GM12865 (cell line): ENCODE measurements around the gene GEMIN4.
"Not testable (repeated sequence)": the region's sequence is repeated elsewhere in the genome, so short reads cannot be mapped to it uniquely, and the experiment has no call there.

Experiments used
- DNase-seq: peaks from one replicate; pipeline ENCODE4 v3.0.0; 2010; ENCODE audit warnings: low read depth
- H3K4me3 ChIP-seq: 2 replicates; pipeline ENCODE4 v1.5.1; 2011; ENCODE audit warnings: mild to moderate bottlenecking, low read depth, low read length, control low read depth
- CTCF ChIP-seq: IDR thresholded peaks from 2 replicates; pipeline ENCODE4 v1.5.1; 2011; ENCODE audit warnings: low read length, control low read depth, low read depth, inconsistent platforms; ENCODE audit not compliant: insufficient read depth; ENCODE audit errors: missing control alignments

GEMIN4 gene

DNA sequence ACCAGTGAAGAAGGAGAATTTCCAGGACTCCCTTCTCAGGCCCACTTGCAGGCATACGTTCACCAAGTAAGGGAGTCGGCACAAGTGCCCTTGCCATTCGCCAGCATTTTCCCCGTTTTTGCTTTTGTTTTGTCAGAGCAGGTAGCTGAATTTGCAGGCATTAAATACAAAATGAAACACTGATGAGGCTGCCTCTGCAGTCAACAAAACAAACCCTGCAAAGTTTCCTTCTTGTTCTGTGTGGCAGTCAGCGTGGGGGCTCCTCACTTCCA is 22.2 kb upstream of the GEMIN4 start:
- no peak overlapping the region for H3K4me3 ChIP-seq
- no peak for TF ChIP-seq CTCF
- no peak for DNase-seq

- H3K4me3 ChIP-seq, result no peak overlapping the region
- peak; percentile 65 for DNase-seq
- no peak for TF ChIP-seq CTCF
These were observed 21.6 kb upstream of the GEMIN4 start for GRCh38 chr17:773467-774312.

- TF ChIP-seq CTCF, result no peak
- DNase-seq, result no peak
- no peak overlapping the region for H3K4me3 ChIP-seq
These were observed 21.0 kb upstream of the GEMIN4 start for GRCh38 chr17:773016-773415.

DNA sequence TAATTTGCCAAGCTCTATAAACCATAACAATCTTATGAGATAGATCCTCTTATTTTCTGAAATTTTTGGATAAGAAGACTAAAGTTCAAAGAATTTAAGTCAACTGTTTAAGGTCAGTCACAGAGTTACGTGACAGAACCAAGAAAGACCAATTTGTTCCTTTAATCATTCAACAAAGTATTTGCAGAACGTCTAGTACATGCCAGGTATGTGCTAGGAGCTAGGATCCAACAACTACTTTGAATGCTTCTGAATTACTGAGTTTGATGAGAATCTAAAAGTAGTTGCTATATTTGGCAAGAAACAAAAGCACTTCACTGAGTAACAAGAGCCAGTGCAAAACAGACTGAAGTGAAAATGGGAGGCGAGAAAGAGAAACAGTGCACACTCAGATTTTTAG is 15.0 kb upstream of the GEMIN4 start:
- DNase-seq, result no peak
- no peak overlapping the region for H3K4me3 ChIP-seq
- no peak for TF ChIP-seq CTCF

DNA sequence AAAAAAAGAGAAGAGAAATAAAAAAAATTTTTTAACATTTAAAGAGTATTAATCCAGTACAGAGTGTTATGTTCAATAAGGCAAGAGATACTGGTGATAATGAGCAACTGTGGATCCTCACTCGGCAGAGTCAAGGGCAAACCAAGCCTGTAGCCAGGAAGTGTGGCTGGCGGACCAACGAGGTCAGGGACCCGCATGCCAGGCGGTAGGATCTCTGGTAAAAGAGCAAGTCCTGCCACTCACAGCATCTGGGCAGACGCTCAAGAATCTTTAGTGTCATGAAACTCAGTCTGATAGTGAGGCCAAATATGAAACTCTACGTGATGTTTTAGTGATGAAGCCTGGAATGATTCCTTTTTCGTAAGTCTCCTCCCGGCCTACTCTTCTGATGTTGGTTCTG is 8.3 kb upstream of the GEMIN4 start:
- no peak for DNase-seq
- no peak for TF ChIP-seq CTCF
- H3K4me3 ChIP-seq, result no peak overlapping the region

DNA sequence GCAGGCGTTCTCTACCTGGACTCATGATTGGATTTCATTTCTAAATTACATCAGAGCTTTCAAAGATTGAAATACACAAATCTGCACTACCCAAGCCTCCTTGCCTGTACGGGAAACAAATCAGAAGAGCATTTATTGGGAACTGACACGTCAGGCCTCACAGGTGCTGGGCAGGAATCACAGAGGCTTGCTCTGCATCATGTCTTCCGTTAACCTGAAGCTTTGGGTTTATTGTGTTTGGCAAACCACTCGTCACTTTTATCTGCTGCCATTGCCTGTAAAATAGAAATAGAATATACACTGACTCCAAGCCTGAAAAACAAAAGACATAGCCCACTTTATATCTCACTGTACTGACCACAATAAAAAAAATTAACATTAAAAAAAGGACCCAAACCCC is 7.9 kb upstream of the GEMIN4 start:
- TF ChIP-seq CTCF, result no peak
- no peak overlapping the region for H3K4me3 ChIP-seq
- DNase-seq, result no peak

DNA sequence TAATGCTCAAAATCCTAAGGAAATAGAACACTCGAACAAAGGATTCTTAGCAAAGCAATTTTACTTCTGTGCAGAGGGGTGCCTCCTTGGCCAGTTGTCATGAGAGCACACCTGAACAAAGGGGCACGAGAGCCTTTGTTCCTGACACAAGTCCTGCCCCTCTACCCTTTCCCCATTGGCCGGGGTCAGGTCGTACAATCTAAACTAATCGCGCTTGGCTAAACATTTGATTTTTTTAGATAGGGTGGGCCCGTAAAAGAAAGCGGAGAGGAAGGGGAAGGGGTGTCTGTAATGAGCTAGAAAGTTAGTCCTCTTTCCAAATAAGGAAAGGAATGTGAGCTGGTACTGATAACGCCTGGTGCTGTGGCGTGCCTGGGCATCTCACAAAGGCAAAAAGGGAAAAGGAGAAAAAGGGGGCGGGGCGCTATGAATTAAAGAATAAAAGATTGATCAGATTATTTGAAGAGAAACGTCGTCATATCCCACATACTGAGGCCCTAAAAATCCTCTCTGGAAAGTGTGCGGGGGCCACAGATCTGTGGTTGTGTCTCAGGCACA is 4.0 kb upstream of the GEMIN4 start:
- H3K4me3 ChIP-seq, DNase-seq: not testable (repeated sequence)

- H3K4me3 ChIP-seq, DNase-seq: not testable (repeated sequence)
These were observed 3.4 kb upstream of the GEMIN4 start for GRCh38 chr17:755319-755961.
